BLaER1 treated with 17β-estradiol and CSF1 and Interleukin-3, amounts not matched to agents 10 nM and 100 nM (cell line): ENCODE data around the gene DCC.

Experiments used
- H3K27ac ChIP-seq, 11 experiments: shearing (Covaris generic); formaldehyde crosslinking; 2 replicates each; pipeline ENCODE4 v1.8.1; 2022
- H3K27me3 ChIP-seq, 11 experiments: shearing (Covaris generic); formaldehyde crosslinking; 2 replicates each; pipeline ENCODE4 v1.8.1; 2022
- H3K36me3 ChIP-seq, 11 experiments: shearing (Covaris generic); formaldehyde crosslinking; 2 replicates each; pipeline ENCODE4 v1.8.1; 2022
- H3K4me1 ChIP-seq, 10 experiments: shearing (Covaris generic); formaldehyde crosslinking; 2 replicates each; pipeline ENCODE4 v1.8.1; 2022
- H3K4me2 ChIP-seq, 11 experiments: shearing (Covaris generic); formaldehyde crosslinking; 2 replicates each; pipeline ENCODE4 v1.8.1; 2022
- H3K4me3 ChIP-seq, 10 experiments: shearing (Covaris generic); formaldehyde crosslinking; 2 replicates each; pipeline ENCODE4 v1.8.1; 2022
- H3K9ac ChIP-seq, 11 experiments: shearing (Covaris generic); formaldehyde crosslinking; 2 replicates each; pipeline ENCODE4 v1.8.1; 2022
- H3K9me3 ChIP-seq, 11 experiments: shearing (Covaris generic); formaldehyde crosslinking; replicated peaks in 1 of 11; 2 replicates each; pipeline ENCODE4 v1.8.1; 2022
- H4K20me1 ChIP-seq, 11 experiments: shearing (Covaris generic); formaldehyde crosslinking; 2 replicates each; pipeline ENCODE4 v1.8.1; 2022
- Cebpa-rat ChIP-seq, 11 experiments: shearing (Covaris generic); IDR thresholded peaks; 2 replicates each; pipeline ENCODE4 v1.8.1; 2022

Gene DCC

DNA sequence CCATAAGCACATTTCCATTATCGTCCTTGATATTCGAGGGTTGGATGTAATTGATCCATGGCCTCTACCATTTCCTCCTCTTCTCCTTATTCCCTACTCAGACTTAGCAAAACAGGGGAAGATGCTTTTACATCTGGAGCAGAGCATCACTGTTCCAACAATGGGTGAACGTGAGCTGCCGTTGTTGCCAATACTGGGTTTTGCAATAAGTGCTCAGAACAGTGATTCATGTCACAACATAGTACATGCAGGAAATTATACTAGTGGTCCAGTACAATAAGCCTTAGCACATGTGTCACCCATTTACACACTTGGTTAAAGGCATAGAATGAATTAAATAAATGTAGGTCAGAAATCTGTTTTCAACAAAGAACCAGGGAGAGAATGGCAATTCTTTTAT, 112.4 kb downstream of the DCC start:
- TF ChIP-seq Cebpa-rat (IDR thresholded peaks at IDR 0.05), result no peak
- Histone ChIP-seq H3K9me3 (0 out of 22 replicates have a peak, but pooled peaks cover 0 to 4% (median 0%) of the 10 kb centered on the region in 11 experiments), H3K36me3 (no peaks in the 10 kb centered on the region), H4K20me1 (no peaks in the 10 kb centered on the region), H3K4me2 (no peak overlapping the region), H3K27me3 (no peaks in the 10 kb centered on the region), H3K9ac (no peak overlapping the region), H3K4me3 (no peak overlapping the region), H3K4me1 (no peaks in the 10 kb centered on the region), H3K27ac (no peak overlapping the region)

- H3K4me1 ChIP-seq, result no peaks in the 10 kb centered on the region
Observed at GRCh38 chr18:52459890-52460289, 119.9 kb downstream of the DCC start.

GRCh38 chr18:52462853-52463252, 122.9 kb downstream of the DCC start:
- Histone ChIP-seq H3K9me3 (no peaks in the 10 kb centered on the region), H3K36me3 (no peaks in the 10 kb centered on the region), H3K4me1 (no peaks in the 10 kb centered on the region), H3K27ac (no peak overlapping the region), H4K20me1 (no peaks in the 10 kb centered on the region), H3K4me3 (no peak overlapping the region), H3K9ac (no peak overlapping the region), H3K27me3 (no peaks in the 10 kb centered on the region), H3K4me2 (no peak overlapping the region)
- TF ChIP-seq Cebpa-rat (IDR thresholded peaks at IDR 0.05), result no peak

More at GRCh38 chr18:52459890-52460289, 119.9 kb downstream of the DCC start:
- no peak overlapping the region for H3K9ac ChIP-seq
- no peaks in the 10 kb centered on the region for H3K9me3 ChIP-seq
- no peaks in the 10 kb centered on the region for H4K20me1 ChIP-seq
- H3K27ac ChIP-seq, result no peak overlapping the region
- H3K36me3 ChIP-seq, result no peaks in the 10 kb centered on the region
- no peak overlapping the region for H3K4me2 ChIP-seq
- H3K27me3 ChIP-seq, result no peaks in the 10 kb centered on the region
- no peak for TF ChIP-seq Cebpa-rat (IDR thresholded peaks at IDR 0.05)
- no peak overlapping the region for H3K4me3 ChIP-seq

GRCh38 chr18:52465391-52465790, 125.4 kb downstream of the DCC start:
- no peak overlapping the region for H3K9ac ChIP-seq
- no peaks in the 10 kb centered on the region for H3K4me1 ChIP-seq
- no peak for TF ChIP-seq Cebpa-rat (IDR thresholded peaks at IDR 0.05)
- H3K4me2 ChIP-seq, result no peak overlapping the region
- H4K20me1 ChIP-seq, result no peaks in the 10 kb centered on the region
- H3K9me3 ChIP-seq, result no peaks in the 10 kb centered on the region
- no peaks in the 10 kb centered on the region for H3K27me3 ChIP-seq
- no peak overlapping the region for H3K27ac ChIP-seq
- H3K36me3 ChIP-seq, result no peaks in the 10 kb centered on the region
- no peak overlapping the region for H3K4me3 ChIP-seq

GRCh38 chr18:52468496-52468895, 128.5 kb downstream of the DCC start:
- H3K27ac ChIP-seq, result no peak overlapping the region
- no peak for TF ChIP-seq Cebpa-rat (IDR thresholded peaks at IDR 0.05)
- H3K4me2 ChIP-seq, result no peak overlapping the region
- H3K9ac ChIP-seq, result no peak overlapping the region
- H3K36me3 ChIP-seq, result no peaks in the 10 kb centered on the region
- H3K9me3 ChIP-seq, result 0 out of 22 replicates have a peak, but pooled peaks cover 0 to 6% (median 0%) of the 10 kb centered on the region in 11 experiments
- no peaks in the 10 kb centered on the region for H4K20me1 ChIP-seq
- no peaks in the 10 kb centered on the region for H3K27me3 ChIP-seq
- H3K4me1 ChIP-seq, result no peaks in the 10 kb centered on the region
- no peak overlapping the region for H3K4me3 ChIP-seq

GRCh38 chr18:52475325-52475724, 135.3 kb downstream of the DCC start:
- H3K4me1 ChIP-seq, result no peaks in the 10 kb centered on the region
- H3K9me3 ChIP-seq, result 0 out of 22 replicates have a peak, but pooled peaks cover 0 to 8% (median 0%) of the 10 kb centered on the region in 11 experiments
- no peak overlapping the region for H3K27ac ChIP-seq
- H3K4me3 ChIP-seq, result no peak overlapping the region
- H3K36me3 ChIP-seq, result no peaks in the 10 kb centered on the region
- H4K20me1 ChIP-seq, result no peaks in the 10 kb centered on the region
- H3K4me2 ChIP-seq, result no peak overlapping the region
- no peak overlapping the region for H3K9ac ChIP-seq
- TF ChIP-seq Cebpa-rat (IDR thresholded peaks at IDR 0.05), result no peak
- H3K27me3 ChIP-seq, result no peaks in the 10 kb centered on the region

DNA sequence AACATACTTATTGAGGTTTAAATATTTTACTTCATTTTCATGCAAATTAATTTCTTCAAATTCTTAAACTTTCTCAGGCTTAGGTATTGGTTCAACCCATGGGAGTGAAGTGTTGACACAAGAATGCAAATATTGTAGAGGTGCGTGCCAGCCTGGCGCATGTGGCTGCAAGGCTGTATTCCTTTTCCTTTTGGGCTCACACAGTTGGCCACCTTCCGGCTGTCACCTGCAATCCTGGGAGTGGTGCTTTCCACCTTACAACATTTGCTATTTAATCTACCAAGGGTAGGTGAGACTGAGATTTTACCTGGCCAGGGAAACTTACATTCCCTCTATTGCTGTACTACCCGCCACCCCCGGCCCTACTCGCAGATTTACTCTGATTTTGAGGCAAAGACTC, 141.1 kb downstream of the DCC start:
- no peak for TF ChIP-seq Cebpa-rat (IDR thresholded peaks at IDR 0.05)
- no peak overlapping the region for H3K27ac ChIP-seq
- H3K36me3 ChIP-seq, result no peaks in the 10 kb centered on the region
- no peak overlapping the region for H3K4me2 ChIP-seq
- no peaks in the 10 kb centered on the region for H3K4me1 ChIP-seq
- H3K27me3 ChIP-seq, result no peaks in the 10 kb centered on the region
- H3K9ac ChIP-seq, result no peak overlapping the region
- no peak overlapping the region for H3K4me3 ChIP-seq
- H4K20me1 ChIP-seq, result no peaks in the 10 kb centered on the region
- H3K9me3 ChIP-seq, result no peaks in the 10 kb centered on the region

GRCh38 chr18:52484977-52485376, 145.0 kb downstream of the DCC start:
- no peaks in the 10 kb centered on the region for H4K20me1 ChIP-seq
- H3K4me3 ChIP-seq, result no peak overlapping the region
- H3K9me3 ChIP-seq, result no peaks in the 10 kb centered on the region
- no peaks in the 10 kb centered on the region for H3K27me3 ChIP-seq
- H3K27ac ChIP-seq, result no peak overlapping the region
- H3K4me1 ChIP-seq, result no peaks in the 10 kb centered on the region
- no peaks in the 10 kb centered on the region for H3K36me3 ChIP-seq
- no peak overlapping the region for H3K4me2 ChIP-seq
- no peak overlapping the region for H3K9ac ChIP-seq
- TF ChIP-seq Cebpa-rat (IDR thresholded peaks at IDR 0.05), result no peak

DNA sequence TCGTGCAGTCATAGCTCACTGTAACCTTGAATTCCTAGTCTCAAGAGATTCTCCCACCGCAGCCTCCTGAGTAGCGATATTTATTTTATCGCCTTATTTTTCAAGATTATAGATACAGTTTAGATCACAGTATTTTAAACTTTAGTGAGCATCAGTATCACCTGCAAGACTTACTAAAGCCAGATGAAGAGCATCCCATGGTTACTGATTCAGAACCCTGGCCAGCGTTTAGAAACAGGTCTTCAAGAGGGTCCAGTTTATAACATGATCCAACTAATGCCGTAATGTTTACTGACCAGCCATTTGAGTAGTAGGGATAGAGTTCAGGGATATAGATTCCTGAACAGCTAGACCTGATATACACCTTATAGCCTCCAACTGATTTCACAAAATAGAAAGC, 146.1 kb downstream of the DCC start:
- Histone ChIP-seq H3K27ac (no peak overlapping the region), H3K9me3 (no peaks in the 10 kb centered on the region), H3K9ac (no peak overlapping the region), H3K4me1 (no peaks in the 10 kb centered on the region), H4K20me1 (no peaks in the 10 kb centered on the region), H3K36me3 (no peaks in the 10 kb centered on the region), H3K4me3 (no peak overlapping the region), H3K4me2 (no peak overlapping the region), H3K27me3 (no peaks in the 10 kb centered on the region)
- TF ChIP-seq Cebpa-rat (IDR thresholded peaks at IDR 0.05), result no peak

DNA sequence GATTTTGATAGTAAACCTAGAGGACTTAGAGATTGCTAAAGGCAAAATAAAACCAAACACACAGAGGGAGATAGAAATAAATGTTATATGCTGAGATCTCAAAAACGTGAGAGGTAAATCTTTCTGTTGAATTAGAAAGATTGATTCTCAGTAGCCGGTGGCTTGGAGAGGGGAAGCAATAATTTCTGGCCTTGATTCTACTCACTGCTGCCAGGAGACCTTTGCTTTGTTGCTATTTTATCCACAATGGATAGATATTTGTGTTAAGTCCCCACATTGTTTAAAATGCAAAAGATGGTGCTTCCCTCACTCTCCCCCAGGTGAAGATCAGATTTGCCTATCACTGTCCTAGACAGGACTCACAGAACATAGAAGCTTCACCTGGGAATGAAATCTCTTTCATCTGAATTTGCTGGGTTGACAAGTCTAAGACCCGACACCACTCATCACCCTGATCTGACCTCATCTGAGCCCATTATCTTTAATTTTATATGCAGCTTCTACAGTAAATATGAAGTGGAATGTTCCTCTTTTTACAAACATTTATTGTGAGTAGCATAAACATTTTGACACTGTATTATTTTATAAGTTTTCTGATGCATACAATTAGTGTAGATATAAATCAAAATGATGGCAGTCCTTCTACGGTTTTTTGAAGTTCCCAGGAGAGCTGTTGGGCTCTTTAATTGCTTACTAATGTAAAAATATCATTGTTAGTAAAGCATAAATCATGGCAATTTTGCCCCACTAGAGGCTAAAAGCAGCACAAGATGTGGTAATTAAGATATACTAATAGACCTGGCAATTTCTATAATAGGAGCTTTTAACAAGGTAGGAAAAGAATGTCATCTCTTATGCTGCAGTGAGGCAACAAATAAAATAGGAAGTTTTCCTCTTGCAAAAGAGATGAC, 149.7 kb downstream of the DCC start:
- Histone ChIP-seq H3K4me2 (no peak overlapping the region), H4K20me1 (no peaks in the 10 kb centered on the region), H3K27ac (no peak overlapping the region), H3K27me3 (no peaks in the 10 kb centered on the region), H3K9ac (no peak overlapping the region), H3K4me1 (no peaks in the 10 kb centered on the region), H3K36me3 (no peaks in the 10 kb centered on the region), H3K9me3 (peaks cover 11 to 27% (median 21%) of the 10 kb centered on the region in 11 experiments), H3K4me3 (no peak overlapping the region)
- no peak for TF ChIP-seq Cebpa-rat (IDR thresholded peaks at IDR 0.05)
